ENCODE data around the gene IDH3B.
"Not testable (repeated sequence)": the region's sequence is repeated elsewhere in the genome, so short reads cannot be mapped to it uniquely, and the experiment has no call there.

The IDH3B gene

GRCh38 chr20:2697768-2698167, 33.8 kb upstream of the IDH3B start:
- Histone ChIP-seq H3K9ac (ENCODE audit: insufficient read length) (no peak overlapping the region), H3K4me3 (no peak overlapping the region), H3K36me3 (ENCODE audit: insufficient read depth, low read length) (no peaks in the 10 kb centered on the region), H3K27ac (no peak overlapping the region), H3K9me3 (ENCODE audit: low read depth, low read length) (no peaks in the 10 kb centered on the region)
- TF ChIP-seq POLR2AphosphoS5 (IDR thresholded peaks at IDR 0.05; ENCODE audit: borderline replicate concordance, low read depth, low read length) (no peak), EZH2 (IDR thresholded peaks at IDR 0.05) (no peak), FOXP2 (optimal IDR thresholded peaks at IDR 0.05; ENCODE audit: control extremely low read depth, extremely low read length, insufficient read depth) (no peak)
- DNase-seq (ENCODE audit: low read depth, low spot score) = no peak

- Histone ChIP-seq H3K4me3 (no peak overlapping the region), H3K9ac (ENCODE audit: insufficient read length) (no peak overlapping the region)
Measured at GRCh38 chr20:2696646-2697045, 32.6 kb upstream of the IDH3B start.

GRCh38 chr20:2695984-2696525, 32.0 kb upstream of the IDH3B start:
- H3K9me3 ChIP-seq (ENCODE audit: low read depth, low read length); H3K27ac ChIP-seq; H3K9ac ChIP-seq (ENCODE audit: insufficient read length); DNase-seq (ENCODE audit: low read depth, low spot score); H3K4me3 ChIP-seq; H3K36me3 ChIP-seq (ENCODE audit: insufficient read depth, low read length): not testable (repeated sequence)

More at GRCh38 chr20:2696646-2697045, 32.6 kb upstream of the IDH3B start:
- Histone ChIP-seq H3K36me3 (ENCODE audit: insufficient read depth, low read length) (no peaks in the 10 kb centered on the region), H3K27ac (no peak overlapping the region), H3K9me3 (ENCODE audit: low read depth, low read length) (no peaks in the 10 kb centered on the region)
- TF ChIP-seq FOXP2 (optimal IDR thresholded peaks at IDR 0.05; ENCODE audit: control extremely low read depth, extremely low read length, insufficient read depth) (no peak), EZH2 (IDR thresholded peaks at IDR 0.05) (no peak), POLR2AphosphoS5 (IDR thresholded peaks at IDR 0.05; ENCODE audit: borderline replicate concordance, low read depth, low read length) (no peak)
- DNase-seq (ENCODE audit: low read depth, low spot score) = no peak

GRCh38 chr20:2695206-2695983, 31.4 kb upstream of the IDH3B start:
- no peak for DNase-seq (ENCODE audit: low read depth, low spot score)
- no peaks in the 10 kb centered on the region for H3K9me3 ChIP-seq (ENCODE audit: low read depth, low read length)
- no peak for TF ChIP-seq POLR2AphosphoS5 (IDR thresholded peaks at IDR 0.05; ENCODE audit: borderline replicate concordance, low read depth, low read length)
- no peak for TF ChIP-seq EZH2 (IDR thresholded peaks at IDR 0.05)
- no peak for TF ChIP-seq FOXP2 (optimal IDR thresholded peaks at IDR 0.05; ENCODE audit: control extremely low read depth, extremely low read length, insufficient read depth)
- no peak overlapping the region for H3K27ac ChIP-seq
- no peak overlapping the region for H3K4me3 ChIP-seq
- H3K36me3 ChIP-seq (ENCODE audit: insufficient read depth, low read length) = no peaks in the 10 kb centered on the region
- H3K9ac ChIP-seq (ENCODE audit: insufficient read length) = no peak overlapping the region

GRCh38 chr20:2694519-2694918, 30.5 kb upstream of the IDH3B start:
- DNase-seq (ENCODE audit: low read depth, low spot score) = no peak
- Histone ChIP-seq H3K36me3 (ENCODE audit: insufficient read depth, low read length) (no peaks in the 10 kb centered on the region), H3K9me3 (ENCODE audit: low read depth, low read length) (no peaks in the 10 kb centered on the region), H3K4me3 (no peak overlapping the region), H3K27ac (no peak overlapping the region), H3K9ac (ENCODE audit: insufficient read length) (no peak overlapping the region)
- no peak for TF ChIP-seq POLR2AphosphoS5 (IDR thresholded peaks at IDR 0.05; ENCODE audit: borderline replicate concordance, low read depth, low read length)

- Histone ChIP-seq H3K27ac (no peak overlapping the region), H3K9ac (ENCODE audit: insufficient read length) (no peak overlapping the region), H3K4me3 (peak overlapping the region; percentile 71), H3K36me3 (ENCODE audit: insufficient read depth, low read length) (no peaks in the 10 kb centered on the region), H3K9me3 (ENCODE audit: low read depth, low read length) (no peaks in the 10 kb centered on the region)
- DNase-seq (ENCODE audit: low read depth, low spot score) = no peak
- TF ChIP-seq EZH2 (IDR thresholded peaks at IDR 0.05) (no peak), FOXP2 (optimal IDR thresholded peaks at IDR 0.05; ENCODE audit: control extremely low read depth, extremely low read length, insufficient read depth) (no peak), POLR2AphosphoS5 (IDR thresholded peaks at IDR 0.05; ENCODE audit: borderline replicate concordance, low read depth, low read length) (no peak)
Measured at GRCh38 chr20:2694008-2694471, 30.0 kb upstream of the IDH3B start.

GRCh38 chr20:2693286-2694007, 29.4 kb upstream of the IDH3B start:
- Histone ChIP-seq H3K4me3 (peak overlapping the region; percentile 71), H3K27ac (no peak overlapping the region), H3K36me3 (ENCODE audit: insufficient read depth, low read length) (no peaks in the 10 kb centered on the region), H3K9me3 (ENCODE audit: low read depth, low read length) (no peaks in the 10 kb centered on the region), H3K9ac (ENCODE audit: insufficient read length) (no peak overlapping the region)
- TF ChIP-seq EZH2 (IDR thresholded peaks at IDR 0.05) (no peak), POLR2AphosphoS5 (IDR thresholded peaks at IDR 0.05; ENCODE audit: borderline replicate concordance, low read depth, low read length) (no peak), FOXP2 (optimal IDR thresholded peaks at IDR 0.05; ENCODE audit: control extremely low read depth, extremely low read length, insufficient read depth) (no peak)
- no peak for DNase-seq (ENCODE audit: low read depth, low spot score)

- TF ChIP-seq EZH2 (IDR thresholded peaks at IDR 0.05) = no peak
- TF ChIP-seq POLR2AphosphoS5 (IDR thresholded peaks at IDR 0.05; ENCODE audit: borderline replicate concordance, low read depth, low read length) = no peak
- no peak for TF ChIP-seq FOXP2 (optimal IDR thresholded peaks at IDR 0.05; ENCODE audit: control extremely low read depth, extremely low read length, insufficient read depth)
- no peak overlapping the region for H3K9ac ChIP-seq (ENCODE audit: insufficient read length)
- H3K27ac ChIP-seq = no peak overlapping the region
- no peaks in the 10 kb centered on the region for H3K9me3 ChIP-seq (ENCODE audit: low read depth, low read length)
- H3K4me3 ChIP-seq = no peak overlapping the region
- H3K36me3 ChIP-seq (ENCODE audit: insufficient read depth, low read length) = no peaks in the 10 kb centered on the region
- no peak for DNase-seq (ENCODE audit: low read depth, low spot score)
Measured at GRCh38 chr20:2692886-2693285, 28.9 kb upstream of the IDH3B start.
